HL-60 (cell line): ENCODE results near the gene ANKH.

Experiments used
- POLR2AphosphoS5 ChIP-seq: IDR thresholded peaks from 2 replicates; pipeline ENCODE4 v1.6.1; 2012; ENCODE audit warnings: low read depth
- SPI1 ChIP-seq: IDR thresholded peaks from 2 replicates; pipeline ENCODE4 v1.6.1; 2012; ENCODE audit warnings: low read depth, mild to moderate bottlenecking, borderline replicate concordance

- TF ChIP-seq SPI1 (no peak), POLR2AphosphoS5 (no peak)
Observed at GRCh38 chr5:14671414-14671813, 200.2 kb downstream of the ANKH start.
